HG03378 (cell line): ENCODE results near the gene ARID5A.

ENCODE experiments used
- ATAC-seq: cut with Tn5 transposase; IDR thresholded peaks from one replicate; pipeline ENCODE4 v1.9.1; 2021; ENCODE audit warnings: mild to moderate bottlenecking, moderate library complexity; ENCODE audit not compliant: unreplicated experiment

ARID5A gene

GRCh38 chr2:96526101-96526591 is 10.4 kb upstream of the ARID5A start:
- no peak for ATAC-seq

- ATAC-seq, result no peak
Measured at GRCh38 chr2:96526615-96527285, 9.8 kb upstream of the ARID5A start.

- ATAC-seq, result no peak
Measured at GRCh38 chr2:96527286-96528005, 9.1 kb upstream of the ARID5A start.

GRCh38 chr2:96528006-96528699 is 8.4 kb upstream of the ARID5A start:
- no peak for ATAC-seq

GRCh38 chr2:96528700-96529375 is 7.7 kb upstream of the ARID5A start:
- ATAC-seq, result no peak

- no peak for ATAC-seq
Measured at GRCh38 chr2:96529376-96530143, 7.0 kb upstream of the ARID5A start.

- ATAC-seq, result no peak
Measured at GRCh38 chr2:96530144-96530430, 6.5 kb upstream of the ARID5A start.

- ATAC-seq, result no peak
Measured at GRCh38 chr2:96530474-96531357, 5.8 kb upstream of the ARID5A start.

GRCh38 chr2:96531366-96531765 is 5.2 kb upstream of the ARID5A start:
- no peak for ATAC-seq

- peak; percentile 31 for ATAC-seq
Measured at GRCh38 chr2:96531872-96532505, 4.6 kb upstream of the ARID5A start.

GRCh38 chr2:96532641-96533291 is 3.8 kb upstream of the ARID5A start:
- ATAC-seq, result no peak

- ATAC-seq, result no peak
Measured at GRCh38 chr2:96533292-96534073, 3.1 kb upstream of the ARID5A start.

GRCh38 chr2:96534141-96534540 is 2.4 kb upstream of the ARID5A start:
- no peak for ATAC-seq

GRCh38 chr2:96534701-96535181 is 1.8 kb upstream of the ARID5A start:
- ATAC-seq, result no peak

GRCh38 chr2:96535331-96535730 is 1.2 kb upstream of the ARID5A start:
- no peak for ATAC-seq

GRCh38 chr2:96537066-96537733 is 648 bp downstream of the ARID5A start:
- ATAC-seq, result peak; percentile 49
